IMR-90 (cell line): ENCODE results near the gene NEMF. TPM values are rescaled to one million over a fixed set of nuclear protein-coding genes. Genes with fewer than 3 reads are reported as not detected.
A peak's percentile ranks its signal among the peaks of the same experiment; 100 is the strongest.

Source experiments
- ATAC-seq: fragments of 200-7000 bp; cut with Tn5 transposase; 2 replicates; pipeline ENCODE4 v1.9.1; 2020; ENCODE audit warnings: low read depth, mild to moderate bottlenecking, moderate library complexity
- BruUV-seq: library from RNA; stranded (reverse); fragments of 400-500 nt; replicated peaks from 2 replicates; lab custom pipeline; 2021; lab: Mats Ljungman, UMichigan
- CTCF ChIA-PET: fragments of 300-600 bp; formaldehyde crosslinking; extraction: SDS; loops from one replicate; lab custom pipeline; 2021; ENCODE audit warnings: antibody characterized with exemption; lab: Yijun Ruan, JAX
- POLR2A ChIA-PET: fragments of 300-600 bp; sonication (Branson Sonifier 250); formaldehyde crosslinking; loops from one replicate; lab custom pipeline; 2022; ENCODE audit warnings: antibody characterized with exemption; ENCODE audit not compliant: unreplicated experiment; lab: Charles Lee
- DNase-seq: peaks from one replicate; pipeline ENCODE4 v3.0.0; 2013
- H2AFZ ChIP-seq: replicated peaks from 2 replicates; pipeline ENCODE3; 2013; ENCODE audit warnings: low read length, mild to moderate bottlenecking; ENCODE audit not compliant: poor library complexity
- H2AK5ac ChIP-seq: 2 replicates; pipeline ENCODE4 v1.6.1; 2013; ENCODE audit warnings: low read depth, low read length, inconsistent platforms
- H2AK9ac ChIP-seq: replicated peaks from 2 replicates; pipeline ENCODE3; 2013; ENCODE audit warnings: mild to moderate bottlenecking, low read depth, low read length, moderate library complexity; ENCODE audit not compliant: poor library complexity
- H2BK120ac ChIP-seq: 2 replicates; pipeline ENCODE4 v1.6.1; 2013; ENCODE audit warnings: low read depth, low read length, inconsistent platforms
- H2BK15ac ChIP-seq: 3 replicates; pipeline ENCODE4 v1.6.1; 2013; ENCODE audit warnings: low read depth, low read length, inconsistent platforms
- H2BK20ac ChIP-seq: 2 replicates; pipeline ENCODE4 v1.6.1; 2013; ENCODE audit warnings: low read depth, mild to moderate bottlenecking, inconsistent platforms, low read length, moderate library complexity
- H2BK5ac ChIP-seq: 2 replicates; pipeline ENCODE4 v1.6.1; 2013; ENCODE audit warnings: mild to moderate bottlenecking, low read depth, low read length, inconsistent platforms; ENCODE audit not compliant: poor library complexity, severe bottlenecking
- H3K14ac ChIP-seq: replicated peaks from 2 replicates; pipeline ENCODE4 v1.6.1; 2013; ENCODE audit warnings: low read depth, low read length, inconsistent platforms
- H3K18ac ChIP-seq: 2 replicates; pipeline ENCODE4 v1.6.1; 2013; ENCODE audit warnings: low read depth, low read length, control low read depth
- H3K23ac ChIP-seq: 2 replicates; pipeline ENCODE4 v1.6.1; 2013; ENCODE audit warnings: low read depth, low read length, inconsistent platforms
- H3K27ac ChIP-seq: 2 replicates; pipeline ENCODE4 v1.5.1; 2013; ENCODE audit warnings: mild to moderate bottlenecking, control low read depth, low read length; ENCODE audit not compliant: insufficient read depth
- H3K27me3 ChIP-seq: 2 replicates; pipeline ENCODE4 v1.6.1; 2013; ENCODE audit warnings: low read length; ENCODE audit not compliant: control insufficient read depth, insufficient read depth
- H3K36me3 ChIP-seq: 2 replicates; pipeline ENCODE4 v1.6.1; 2013; ENCODE audit warnings: low read length, mixed read lengths; ENCODE audit not compliant: control insufficient read depth, insufficient read depth
- H3K4ac ChIP-seq: 2 replicates; pipeline ENCODE4 v1.6.1; 2013; ENCODE audit warnings: low read depth, low read length, inconsistent platforms
- H3K4me1 ChIP-seq: 2 replicates; pipeline ENCODE4 v1.6.1; 2013; ENCODE audit warnings: low read length, mixed read lengths; ENCODE audit not compliant: control insufficient read depth, insufficient read depth
- H3K4me2 ChIP-seq: 2 replicates; pipeline ENCODE4 v1.6.1; 2013; ENCODE audit warnings: low read depth, mild to moderate bottlenecking, control low read depth, low read length, moderate library complexity
- H3K4me3 ChIP-seq: 2 replicates; pipeline ENCODE4 v1.5.1; 2013; ENCODE audit warnings: low read depth, mild to moderate bottlenecking, control low read depth, low read length, moderate library complexity; ENCODE audit not compliant: insufficient read depth
- H3K56ac ChIP-seq: 2 replicates; pipeline ENCODE4 v1.6.1; 2013; ENCODE audit warnings: low read length, inconsistent platforms; ENCODE audit not compliant: insufficient read depth; ENCODE audit errors: extremely low read depth
- H3K79me1 ChIP-seq, 2 experiments: 2 replicates each; pipeline ENCODE4 v1.6.1; 2013; ENCODE audit warnings: low read length in 2 of 2, inconsistent platforms in 1 of 2, low read depth in 1 of 2
- H3K9ac ChIP-seq: 2 replicates; pipeline ENCODE4 v1.6.1; 2013; ENCODE audit warnings: low read depth, low read length, control low read depth
- H3K9me1 ChIP-seq: 2 replicates; pipeline ENCODE4 v1.6.1; 2013; ENCODE audit warnings: low read length, inconsistent platforms; ENCODE audit not compliant: insufficient read depth
- H3K9me3 ChIP-seq: 2 replicates; pipeline ENCODE4 v1.6.1; 2013; ENCODE audit warnings: low read length; ENCODE audit not compliant: control insufficient read depth, insufficient read depth
- H4K20me1 ChIP-seq: 2 replicates; pipeline ENCODE4 v1.6.1; 2013; ENCODE audit warnings: low read length, inconsistent platforms; ENCODE audit not compliant: insufficient read depth
- H4K5ac ChIP-seq: 2 replicates; pipeline ENCODE4 v1.6.1; 2013; ENCODE audit warnings: mild to moderate bottlenecking, low read depth, low read length, control low read depth
- H4K8ac ChIP-seq, 2 experiments: 2 replicates each; pipeline ENCODE4 v1.6.1; 2013; ENCODE audit warnings: low read depth in 2 of 2, low read length in 2 of 2, control low read depth in 1 of 2, inconsistent platforms in 1 of 2
- H4K91ac ChIP-seq: 2 replicates; pipeline ENCODE4 v1.6.1; 2013; ENCODE audit warnings: low read depth, low read length, inconsistent platforms; ENCODE audit not compliant: insufficient read depth
- CHD1 ChIP-seq: IDR thresholded peaks from 2 replicates; pipeline ENCODE4 v1.6.1; 2012; ENCODE audit warnings: low read depth, low read length, improper control_type of control experiment
- MAFK ChIP-seq: IDR thresholded peaks from 2 replicates; pipeline ENCODE4 v1.6.1; 2012; ENCODE audit warnings: low read depth, low read length, improper control_type of control experiment
- NFE2L2 ChIP-seq: fragments of 150-350 bp; IDR thresholded peaks from 2 replicates; pipeline ENCODE4 v1.6.1; 2016; ENCODE audit warnings: low read depth, mild to moderate bottlenecking, low read length
- POLR2A ChIP-seq: IDR thresholded peaks from 2 replicates; pipeline ENCODE4 v1.6.1; 2012; ENCODE audit warnings: mild to moderate bottlenecking, low read depth, low read length
- RAD21 ChIP-seq: IDR thresholded peaks from 2 replicates; pipeline ENCODE4 v1.6.1; 2012; ENCODE audit warnings: low read length, improper control_type of control experiment
- RFX5 ChIP-seq: IDR thresholded peaks from 2 replicates; pipeline ENCODE4 v1.8.0; 2012; ENCODE audit warnings: low read depth, mild to moderate bottlenecking, low read length, moderate library complexity
- SMC3 ChIP-seq: fragments of 150-350 bp; IDR thresholded peaks from 2 replicates; pipeline ENCODE4 v1.6.1; 2016; ENCODE audit warnings: low read depth, mild to moderate bottlenecking, antibody characterized with exemption, low read length, moderate library complexity
- USF2 ChIP-seq: fragments of 150-350 bp; IDR thresholded peaks from 2 replicates; pipeline ENCODE4 v1.6.1; 2017; ENCODE audit warnings: mild to moderate bottlenecking, antibody characterized with exemption, low read length, low read depth
- WGBS, 2 experiments: methylation state at CpG; one replicate each; pipeline versions ENCODE4 v1.1.5 to v1.1.7; 2013; ENCODE audit warnings: missing lambda C conversion rate in 2 of 2; ENCODE audit not compliant: insufficient read length in 1 of 2; ENCODE audit errors: extremely low coverage in 2 of 2; 5-methylcytosine and 5-hydroxymethylcytosine counted together
- dilution Hi-C: fragments of 300-500 bp; cut with HindIII; formaldehyde crosslinking; loops from one replicate; pipeline ENCODE4 v1.14.3; 2018; ENCODE audit warnings: low sequenced_read_pairs; ENCODE audit not compliant: unreplicated experiment
- in situ Hi-C: fragments of 300-500 bp; cut with MboI; formaldehyde crosslinking; loops from 3 replicates; pipeline ENCODE4 v1.14.3; 2019; ENCODE audit warnings: low sequenced_read_pairs, inconsistent platforms, mixed read lengths
- intact Hi-C: fragments of 100-400 bp; cut with micrococcal nuclease; formaldehyde crosslinking; loops from 2 replicates; pipeline ENCODE4 v1.10.0; 2022
- polyA plus RNA-seq, 3 experiments: library from polyadenylated mRNA; depleted of rRNA; stranded (reverse); fragments of >200 nt; gene quantifications; 2 replicates each; pipeline ENCODE4 v1.2.3, GENCODE V29; 2012; ENCODE audit warnings: low replicate concordance in 1 of 3
- total RNA-seq: library from RNA; depleted of rRNA; stranded (reverse); fragments of >200 nt; gene quantifications from 2 replicates; pipeline ENCODE4 v1.2.3, GENCODE V29; 2012
- TF ChIP-seq, protein P1 (sequence below): conservative IDR thresholded peaks from 2 replicates; pipeline ENCODE4 v1.5.1; 2012; ENCODE audit warnings: mild to moderate bottlenecking, low read depth, low read length, improper control_type of control experiment

The NEMF gene
- total and polyA plus RNA-seq, 2 of the 4 experiments (the other 2 are of a cell fraction) = 19.5 to 30.5 TPM

DNA sequence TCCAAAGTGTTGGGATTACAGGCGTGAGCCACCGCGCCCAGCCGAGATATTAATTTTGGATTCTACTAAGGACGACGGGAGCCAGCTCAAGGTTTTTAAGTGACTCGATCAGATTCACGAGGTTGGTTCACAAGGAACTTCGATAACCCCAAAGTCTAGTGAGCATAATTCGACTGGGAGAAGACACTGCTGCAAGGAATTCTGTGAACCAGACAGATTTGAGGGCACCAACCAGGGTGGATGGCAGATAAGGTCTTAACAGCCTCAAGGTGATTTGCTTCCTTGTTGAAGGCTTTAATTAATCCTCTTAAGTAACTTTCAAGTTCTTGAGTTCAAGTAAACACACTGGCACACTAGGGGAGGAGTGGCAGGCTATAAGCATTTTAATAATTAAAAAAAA is 85.7 kb downstream of the NEMF start:
- peaks cover 9% of the 10 kb centered on the region for H3K4me1 ChIP-seq
- in situ Hi-C loops (loop anchor here (5.0 to 25.0 kb wide), 3 partner anchors 75 to 305 kb away; partner anchors contain the start of genes DNAAF2 and KLHDC1), intact Hi-C loops (loop anchor here (1.0 to 5.0 kb wide), 3 partner anchors 74 to 305 kb away; partner anchors contain the start of gene KLHDC1), dilution Hi-C loops (no loop called here)
- H2BK20ac ChIP-seq = no peak overlapping the region
- ATAC-seq (no peak), DNase-seq (no peak)
- peak overlapping the region; percentile 92; the same call in 1 of the 2 replicates for H3K9ac ChIP-seq
- H2BK120ac ChIP-seq = peak overlapping the region; percentile 49
- ChIA-PET CTCF (interaction anchor here (1.0 kb wide), 2 partner anchors 19 to 22 kb away, joined by 3 read pairs; no protein-coding TSS in a partner anchor), POLR2A (interaction anchor here (0.6 kb wide), 1 partner anchor 38 kb away, joined by 4 read pairs; no protein-coding TSS in a partner anchor)
- no peaks in the 10 kb centered on the region for H3K36me3 ChIP-seq
- peak overlapping the region; percentile 63; the same call in 1 of the 2 replicates for H2AK5ac ChIP-seq
- H3K27ac ChIP-seq = peak overlapping the region; percentile 51
- H2BK15ac ChIP-seq = no peak overlapping the region; the same call in 2 of the 3 replicates
- TF ChIP-seq RAD21 (no peak), MAFK (no peak), USF2 (no peak), RFX5 (no peak), POLR2A (no peak), NFE2L2 (no peak), CHD1 (no peak), SMC3 (no peak)
- TF ChIP-seq, protein P1, sequence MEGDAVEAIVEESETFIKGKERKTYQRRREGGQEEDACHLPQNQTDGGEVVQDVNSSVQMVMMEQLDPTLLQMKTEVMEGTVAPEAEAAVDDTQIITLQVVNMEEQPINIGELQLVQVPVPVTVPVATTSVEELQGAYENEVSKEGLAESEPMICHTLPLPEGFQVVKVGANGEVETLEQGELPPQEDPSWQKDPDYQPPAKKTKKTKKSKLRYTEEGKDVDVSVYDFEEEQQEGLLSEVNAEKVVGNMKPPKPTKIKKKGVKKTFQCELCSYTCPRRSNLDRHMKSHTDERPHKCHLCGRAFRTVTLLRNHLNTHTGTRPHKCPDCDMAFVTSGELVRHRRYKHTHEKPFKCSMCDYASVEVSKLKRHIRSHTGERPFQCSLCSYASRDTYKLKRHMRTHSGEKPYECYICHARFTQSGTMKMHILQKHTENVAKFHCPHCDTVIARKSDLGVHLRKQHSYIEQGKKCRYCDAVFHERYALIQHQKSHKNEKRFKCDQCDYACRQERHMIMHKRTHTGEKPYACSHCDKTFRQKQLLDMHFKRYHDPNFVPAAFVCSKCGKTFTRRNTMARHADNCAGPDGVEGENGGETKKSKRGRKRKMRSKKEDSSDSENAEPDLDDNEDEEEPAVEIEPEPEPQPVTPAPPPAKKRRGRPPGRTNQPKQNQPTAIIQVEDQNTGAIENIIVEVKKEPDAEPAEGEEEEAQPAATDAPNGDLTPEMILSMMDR = no peak
- 92% methylated on average over 6 of the region's 10 CpGs; no CpG with 5 or more reads in 1 of the 2 experiments for WGBS, 2 experiments
- no peaks in the 10 kb centered on the region for H3K9me3 ChIP-seq
- peak overlapping the region; percentile 44 for H2AK9ac ChIP-seq
- H3K4me2 ChIP-seq = peak overlapping the region; percentile 92
- H4K91ac ChIP-seq = peak overlapping the region; percentile 26; the same call in 1 of the 2 replicates
- H4K5ac ChIP-seq = peak overlapping the region; percentile 86
- H3K9me1 ChIP-seq = peaks cover 5% of the 10 kb centered on the region
- peaks cover 11% of the 10 kb centered on the region for H4K20me1 ChIP-seq
- peak overlapping the region; percentile 2; the same call in 1 of the 2 replicates for H3K18ac ChIP-seq
- H4K8ac ChIP-seq = peak overlapping the region; percentile 98
- peaks cover 13 to 30% of the 10 kb centered on the region in 2 experiments; a peak in 3 of 4 replicates for H3K79me1 ChIP-seq
- no TSS peak for BruUV-seq
- H3K4ac ChIP-seq = peak overlapping the region; percentile 76
- no peak overlapping the region for H3K4me3 ChIP-seq
- H3K56ac ChIP-seq = peak overlapping the region; percentile 95
- H3K23ac ChIP-seq = peak overlapping the region; percentile 75
- H3K14ac ChIP-seq = peak overlapping the region; percentile 88
- peak overlapping the region; percentile 94 for H2BK5ac ChIP-seq
- H2AFZ ChIP-seq = peak overlapping the region; percentile 84
- H3K27me3 ChIP-seq = no peaks in the 10 kb centered on the region
